KMS-11 (cell line): Measurements from ENCODE around the gene FAR2.

Experiments
- H2AFZ ChIP-seq: fragments of 200-600 bp; sonication (generic); 2 replicates; pipeline ENCODE4 v1.6.1; 2016; ENCODE audit warnings: antibody characterized with exemption, mixed run types, low read depth
- H3K27ac ChIP-seq: fragments of 200-600 bp; sonication (generic); 2 replicates; pipeline ENCODE4 v1.6.1; 2016; ENCODE audit warnings: mild to moderate bottlenecking, mixed run types
- H3K27me3 ChIP-seq: fragments of 200-600 bp; sonication (generic); 2 replicates; pipeline ENCODE4 v1.6.1; 2017; ENCODE audit warnings: mild to moderate bottlenecking, low read depth, mixed run types, moderate library complexity; ENCODE audit not compliant: insufficient read depth
- H3K36me3 ChIP-seq: fragments of 200-600 bp; sonication (generic); 2 replicates; pipeline ENCODE4 v1.6.1; 2017; ENCODE audit warnings: mild to moderate bottlenecking, mixed run types; ENCODE audit not compliant: insufficient read depth
- H3K4me1 ChIP-seq: fragments of 200-600 bp; sonication (generic); 2 replicates; pipeline ENCODE4 v1.6.1; 2016; ENCODE audit warnings: mild to moderate bottlenecking, low read depth, mixed run types; ENCODE audit not compliant: poor library complexity, severe bottlenecking
- H3K4me2 ChIP-seq: fragments of 200-600 bp; sonication (generic); 2 replicates; pipeline ENCODE4 v1.7.0; 2016; ENCODE audit warnings: mild to moderate bottlenecking, mixed run types
- H3K4me3 ChIP-seq: fragments of 200-600 bp; sonication (generic); IDR thresholded peaks from 2 replicates; pipeline ENCODE4 v1.6.1; 2017; ENCODE audit warnings: low read depth, low read length, mixed read lengths; ENCODE audit not compliant: insufficient read depth
- H3K79me2 ChIP-seq: fragments of 200-600 bp; sonication (generic); 2 replicates; pipeline ENCODE4 v1.6.1; 2016; ENCODE audit warnings: low read depth, mixed run types; ENCODE audit not compliant: insufficient read depth
- H3K9ac ChIP-seq: fragments of 200-600 bp; sonication (generic); 2 replicates; pipeline ENCODE4 v1.6.1; 2016; ENCODE audit warnings: mild to moderate bottlenecking, mixed run types
- H4K20me1 ChIP-seq: fragments of 200-600 bp; sonication (generic); 2 replicates; pipeline ENCODE4 v1.6.1; 2016; ENCODE audit warnings: mild to moderate bottlenecking, mixed run types; ENCODE audit not compliant: insufficient read depth
- CTCF ChIP-seq: fragments of 200-600 bp; sonication (generic); conservative IDR thresholded peaks from 2 replicates; pipeline ENCODE4 v1.6.1; 2017; ENCODE audit warnings: low read depth, mild to moderate bottlenecking, antibody characterized with exemption, low read length, moderate library complexity, mixed read lengths

FAR2 gene

GRCh38 chr12:29110506-29111442 lies 38.3 kb upstream of the FAR2 start:
- no peak overlapping the region for H3K4me2 ChIP-seq
- H3K4me3 ChIP-seq, result no peak overlapping the region
- no peaks in the 10 kb centered on the region for H3K27me3 ChIP-seq
- no peaks in the 10 kb centered on the region for H3K4me1 ChIP-seq
- H3K79me2 ChIP-seq, result no peaks in the 10 kb centered on the region
- H3K36me3 ChIP-seq, result no peaks in the 10 kb centered on the region
- no peak overlapping the region for H3K9ac ChIP-seq
- no peak for TF ChIP-seq CTCF
- no peaks in the 10 kb centered on the region for H4K20me1 ChIP-seq
- H3K27ac ChIP-seq, result no peak overlapping the region
- no peak overlapping the region for H2AFZ ChIP-seq

DNA sequence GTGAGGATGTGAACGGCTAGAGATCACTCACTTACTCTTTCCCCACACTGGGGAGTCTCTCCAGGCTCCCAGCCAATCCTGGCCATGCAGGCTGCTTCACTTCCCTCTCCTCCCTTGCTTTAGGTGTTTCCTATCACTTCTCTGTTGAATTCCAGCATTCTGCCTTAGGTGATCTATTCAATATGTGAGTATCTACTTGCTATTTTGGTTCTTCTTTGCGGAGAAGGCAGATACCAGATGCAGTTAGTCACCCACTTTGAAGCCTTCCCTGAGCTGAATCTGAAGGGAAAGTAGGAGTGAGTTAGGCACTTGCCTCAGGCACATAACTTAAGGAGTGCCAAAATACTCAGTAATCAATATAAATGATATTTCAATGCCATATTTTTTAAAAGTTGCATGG lies 36.0 kb upstream of the FAR2 start:
- no peak overlapping the region for H3K9ac ChIP-seq
- no peak overlapping the region for H3K4me2 ChIP-seq
- no peak overlapping the region for H3K27ac ChIP-seq
- H3K79me2 ChIP-seq, result no peaks in the 10 kb centered on the region
- H4K20me1 ChIP-seq, result no peaks in the 10 kb centered on the region
- H3K36me3 ChIP-seq, result no peaks in the 10 kb centered on the region
- no peaks in the 10 kb centered on the region for H3K4me1 ChIP-seq
- no peak overlapping the region for H2AFZ ChIP-seq
- no peak for TF ChIP-seq CTCF
- H3K27me3 ChIP-seq, result no peaks in the 10 kb centered on the region
- no peak overlapping the region for H3K4me3 ChIP-seq

DNA sequence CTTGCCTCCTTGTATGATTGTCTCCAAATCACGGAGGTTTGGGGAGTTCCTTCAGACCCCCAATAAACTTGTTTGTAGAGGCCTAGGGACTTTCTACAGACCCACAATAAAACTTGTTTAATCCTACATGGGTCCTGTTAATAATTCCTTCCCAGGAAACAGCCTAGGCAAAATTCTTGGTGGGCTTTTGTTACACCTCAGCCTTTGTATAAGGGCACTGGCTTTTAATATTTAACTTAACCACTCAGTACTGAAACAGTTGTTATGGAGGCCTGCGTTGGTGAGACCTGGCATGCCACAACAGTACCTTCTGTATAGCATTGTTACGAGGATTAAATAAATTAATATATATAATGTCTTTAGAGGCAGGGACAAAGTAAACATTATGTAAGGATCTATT lies 32.7 kb upstream of the FAR2 start:
- H3K36me3 ChIP-seq, result no peaks in the 10 kb centered on the region
- no peak overlapping the region for H3K4me2 ChIP-seq
- H3K27ac ChIP-seq, result no peak overlapping the region
- H4K20me1 ChIP-seq, result no peaks in the 10 kb centered on the region
- no peaks in the 10 kb centered on the region for H3K4me1 ChIP-seq
- H2AFZ ChIP-seq, result no peak overlapping the region
- no peak for TF ChIP-seq CTCF
- H3K4me3 ChIP-seq, result no peak overlapping the region
- no peak overlapping the region for H3K9ac ChIP-seq
- H3K27me3 ChIP-seq, result no peaks in the 10 kb centered on the region
- no peaks in the 10 kb centered on the region for H3K79me2 ChIP-seq

- no peaks in the 10 kb centered on the region for H3K79me2 ChIP-seq
- H3K36me3 ChIP-seq, result no peaks in the 10 kb centered on the region
- no peaks in the 10 kb centered on the region for H4K20me1 ChIP-seq
- no peak overlapping the region for H3K9ac ChIP-seq
- H3K4me3 ChIP-seq, result no peak overlapping the region
- no peak overlapping the region for H3K27ac ChIP-seq
- no peak overlapping the region for H2AFZ ChIP-seq
- no peaks in the 10 kb centered on the region for H3K4me1 ChIP-seq
- H3K4me2 ChIP-seq, result no peak overlapping the region
- TF ChIP-seq CTCF, result no peak
- H3K27me3 ChIP-seq, result no peaks in the 10 kb centered on the region
Observed at GRCh38 chr12:29131539-29131938, 17.5 kb upstream of the FAR2 start.
